Measurements from ENCODE around the gene CTNNA3. TPM values are rescaled to one million over a fixed set of nuclear protein-coding genes. Genes with fewer than 3 reads are reported as not detected.

Gene CTNNA3
- total RNA-seq, 4 donors from 2014 or later, result 0.04 to 0.19 (median 0.11) TPM

GRCh38 chr10:67678335-67678974 lies 17.5 kb downstream of the CTNNA3 start:
- H3K4me3 ChIP-seq (ENCODE audit: low read depth, poor library complexity, severe bottlenecking), result no peak overlapping the region
- intact Hi-C loops (cut with DNase I; ENCODE audit: low total_unique reads), result no loop called here
- no peak for DNase-seq (ENCODE audit: low spot score in 2 of 2)
- TF ChIP-seq POLR2A (IDR thresholded peaks at IDR 0.05) (no peak), CTCF (IDR thresholded peaks at IDR 0.05) (no peak)
- WGBS, 2 donors, result 32 to 35% methylated on average over 1 of the region's 1 CpG

- TF ChIP-seq POLR2A (IDR thresholded peaks at IDR 0.05) (no peak), CTCF (IDR thresholded peaks at IDR 0.05) (no peak)
- WGBS, 2 donors, result 54 to 55% methylated on average over 2 of the region's 2 CpGs
These were observed 19.7 kb downstream of the CTNNA3 start for GRCh38 chr10:67676208-67676825.

GRCh38 chr10:67670401-67670800 lies 25.6 kb downstream of the CTNNA3 start:
- TF ChIP-seq POLR2A (IDR thresholded peaks at IDR 0.05), result no peak
- TF ChIP-seq CTCF (IDR thresholded peaks at IDR 0.05), result no peak
- intact Hi-C loops (cut with DNase I; ENCODE audit: low total_unique reads), result no loop called here
- no peak for DNase-seq (ENCODE audit: low spot score in 2 of 2)

More at GRCh38 chr10:67676208-67676825, 19.7 kb downstream of the CTNNA3 start:
- H3K4me3 ChIP-seq (ENCODE audit: low read depth, poor library complexity, severe bottlenecking), result no peak overlapping the region
- intact Hi-C loops (cut with DNase I; ENCODE audit: low total_unique reads), result no loop called here
- no peak for DNase-seq (ENCODE audit: low spot score in 2 of 2)

GRCh38 chr10:67669978-67670377 lies 26.0 kb downstream of the CTNNA3 start:
- intact Hi-C loops (cut with DNase I; ENCODE audit: low total_unique reads), result no loop called here
- H3K4me3 ChIP-seq (ENCODE audit: low read depth, poor library complexity, severe bottlenecking), result no peak overlapping the region
- no peak for DNase-seq (ENCODE audit: low spot score in 2 of 2)
- 10 to 27% methylated on average over 1 of the region's 1 CpG for WGBS, 2 donors
- TF ChIP-seq CTCF (IDR thresholded peaks at IDR 0.05), result no peak

More at GRCh38 chr10:67670401-67670800, 25.6 kb downstream of the CTNNA3 start:
- H3K4me3 ChIP-seq (ENCODE audit: low read depth, poor library complexity, severe bottlenecking), result no peak overlapping the region

- intact Hi-C loops (cut with DNase I; ENCODE audit: low total_unique reads), result no loop called here
- 78 to 91% methylated on average over 3 of the region's 3 CpGs for WGBS, 2 donors
- TF ChIP-seq CTCF (IDR thresholded peaks at IDR 0.05) (no peak), POLR2A (IDR thresholded peaks at IDR 0.05) (no peak)
- no peak for DNase-seq (ENCODE audit: low spot score in 2 of 2)
- H3K4me3 ChIP-seq (ENCODE audit: low read depth, poor library complexity, severe bottlenecking), result no peak overlapping the region
These were observed 27.5 kb downstream of the CTNNA3 start for GRCh38 chr10:67668448-67668847.

Measured in lower leg skin (tissue), 4 donors.